ENCODE measurements around the gene PIP5K1B. TPM values are rescaled to one million over a fixed set of nuclear protein-coding genes. Genes with fewer than 3 reads are reported as not detected.

PIP5K1B gene
- total and polyA plus RNA-seq, 2 donors (not counting 1 experiment from before 2014, with no cell fraction given) = 11.8 to 24.1 TPM

DNA sequence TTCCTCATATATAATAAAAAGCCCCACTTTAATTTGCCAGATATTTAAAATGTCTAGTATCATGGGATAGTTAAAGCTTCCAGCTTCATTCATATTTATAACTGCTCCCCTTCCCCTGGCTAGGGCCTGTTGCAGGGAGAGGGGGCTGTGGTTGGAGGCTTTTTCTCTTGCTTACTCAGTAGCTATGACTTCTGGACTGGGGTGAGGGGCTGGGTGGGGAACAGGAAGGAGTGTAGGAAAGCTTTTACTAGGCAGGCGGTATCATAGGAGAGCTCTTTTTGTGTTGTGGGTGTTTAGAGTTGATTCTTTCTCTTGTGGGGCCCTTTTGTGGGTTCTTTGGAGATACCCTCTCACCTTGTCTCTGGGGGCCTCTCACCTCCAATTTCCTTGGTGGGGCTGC, 39.4 kb downstream of the PIP5K1B start:
- H3K36me3 ChIP-seq (replicated peaks in 1 of 2; ENCODE audit: control extremely low read depth in 1 of 2, control insufficient read depth in 1 of 2, extremely low read depth in 1 of 2, insufficient read depth in 2 of 2, low read length in 1 of 2) = peaks cover 0 to 26% of the 10 kb centered on the region in 2 experiments
- intact Hi-C loops (cut with micrococcal nuclease) = loop anchor here (5.0 kb wide), 1 partner anchor 37 kb away; the partner anchor contains the start of gene PIP5K1B
- no peaks in the 10 kb centered on the region for H3K9me3 ChIP-seq (ENCODE audit: control extremely low read depth in 1 of 3, control insufficient read depth in 2 of 3, insufficient read depth in 1 of 3, low read length in 2 of 3)
- no peak for TF ChIP-seq EZH2 (IDR thresholded peaks at IDR 0.05; ENCODE audit: borderline replicate concordance, insufficient read depth, low read depth, low read length, poor library complexity, severe bottlenecking)
- TF ChIP-seq, protein P1, sequence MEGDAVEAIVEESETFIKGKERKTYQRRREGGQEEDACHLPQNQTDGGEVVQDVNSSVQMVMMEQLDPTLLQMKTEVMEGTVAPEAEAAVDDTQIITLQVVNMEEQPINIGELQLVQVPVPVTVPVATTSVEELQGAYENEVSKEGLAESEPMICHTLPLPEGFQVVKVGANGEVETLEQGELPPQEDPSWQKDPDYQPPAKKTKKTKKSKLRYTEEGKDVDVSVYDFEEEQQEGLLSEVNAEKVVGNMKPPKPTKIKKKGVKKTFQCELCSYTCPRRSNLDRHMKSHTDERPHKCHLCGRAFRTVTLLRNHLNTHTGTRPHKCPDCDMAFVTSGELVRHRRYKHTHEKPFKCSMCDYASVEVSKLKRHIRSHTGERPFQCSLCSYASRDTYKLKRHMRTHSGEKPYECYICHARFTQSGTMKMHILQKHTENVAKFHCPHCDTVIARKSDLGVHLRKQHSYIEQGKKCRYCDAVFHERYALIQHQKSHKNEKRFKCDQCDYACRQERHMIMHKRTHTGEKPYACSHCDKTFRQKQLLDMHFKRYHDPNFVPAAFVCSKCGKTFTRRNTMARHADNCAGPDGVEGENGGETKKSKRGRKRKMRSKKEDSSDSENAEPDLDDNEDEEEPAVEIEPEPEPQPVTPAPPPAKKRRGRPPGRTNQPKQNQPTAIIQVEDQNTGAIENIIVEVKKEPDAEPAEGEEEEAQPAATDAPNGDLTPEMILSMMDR (IDR thresholded peaks at IDR 0.05) = no peak
- Mint-ChIP-seq H3K27me3 (no peaks in the 10 kb centered on the region), H3K27ac (no peak overlapping the region), H3K9me3 (ENCODE audit: insufficient read depth) (no peaks in the 10 kb centered on the region), H3K4me1 (peaks cover 24% of the 10 kb centered on the region), H3K4me3 (no peak overlapping the region)
- peaks cover 43% of the 10 kb centered on the region for H4K20me1 ChIP-seq (ENCODE audit: control insufficient read depth, insufficient read depth, low read length, poor library complexity, severe bottlenecking)
- no peaks in the 10 kb centered on the region for H3K4me1 ChIP-seq (ENCODE audit: control insufficient read depth in 2 of 2, insufficient read depth in 2 of 2, low read length in 2 of 2)
- no peaks in the 10 kb centered on the region for H3K27me3 ChIP-seq (replicated peaks in 1 of 4; ENCODE audit: control extremely low read depth in 1 of 4, control insufficient read depth in 3 of 4, insufficient read depth in 4 of 4, low read length in 3 of 4)
- H3K9ac ChIP-seq (ENCODE audit: low read length) = no peak overlapping the region
- WGBS (ENCODE audit: insufficient coverage) = 60% methylated on average over 1 of the region's 1 CpG
- ChIA-PET CTCF (interaction anchor here (1.0 to 1.1 kb wide), 2 partner anchors 24 to 44 kb away, joined by 4 read pairs; no protein-coding TSS in a partner anchor), POLR2A (no interaction called here)
- ATAC-seq (ENCODE audit: low read depth) (no peak), DNase-seq (no peak)
- no peak overlapping the region for H3K4me2 ChIP-seq (replicated peaks; ENCODE audit: low read depth, low read length, poor library complexity, severe bottlenecking)
- H2AFZ ChIP-seq (ENCODE audit: insufficient read depth, low read depth, low read length, poor library complexity, severe bottlenecking) = no peak overlapping the region
- no peak overlapping the region for H3K27ac ChIP-seq (ENCODE audit: low read length in 2 of 2)
- H3K79me2 ChIP-seq (ENCODE audit: control insufficient read depth, insufficient read depth, low read length) = peaks cover 64% of the 10 kb centered on the region
- H3K4me3 ChIP-seq (ENCODE audit: control extremely low read depth in 1 of 5, extremely low read depth in 1 of 5, insufficient read depth in 1 of 5, low read depth in 2 of 5, low read length in 4 of 5) = no peak overlapping the region

DNA sequence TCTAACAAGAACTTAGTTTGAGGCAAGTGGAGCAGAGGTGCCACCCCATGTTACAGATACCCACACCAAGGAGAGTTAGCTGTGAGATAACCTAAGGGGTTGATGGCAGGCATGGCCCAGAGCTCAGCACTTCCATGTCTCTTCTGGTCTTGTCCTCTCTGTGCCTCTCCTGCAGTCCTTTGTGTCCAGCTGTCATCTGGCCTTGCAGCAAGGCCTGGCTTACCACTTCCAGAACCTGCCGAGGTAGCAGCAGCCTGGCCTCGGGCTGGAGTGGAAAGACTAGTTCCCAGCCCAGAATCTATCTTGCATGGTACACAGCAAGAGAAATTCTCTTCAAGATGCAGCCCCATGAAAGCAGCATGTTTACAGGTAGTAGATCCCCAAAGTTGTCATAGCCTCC, 41.5 kb downstream of the PIP5K1B start:
- ChIA-PET POLR2A (no interaction called here), CTCF (no interaction called here)
- intact Hi-C loops (cut with micrococcal nuclease) = no loop called here
- Histone ChIP-seq H2AFZ (ENCODE audit: insufficient read depth, low read depth, low read length, poor library complexity, severe bottlenecking) (no peak overlapping the region), H3K4me3 (ENCODE audit: control extremely low read depth in 1 of 5, extremely low read depth in 1 of 5, insufficient read depth in 1 of 5, low read depth in 2 of 5, low read length in 4 of 5) (no peak overlapping the region), H3K9ac (ENCODE audit: low read length) (no peak overlapping the region), H3K4me1 (ENCODE audit: control insufficient read depth in 2 of 2, insufficient read depth in 2 of 2, low read length in 2 of 2) (no peaks in the 10 kb centered on the region), H3K4me2 (replicated peaks; ENCODE audit: low read depth, low read length, poor library complexity, severe bottlenecking) (no peak overlapping the region), H3K27me3 (replicated peaks in 1 of 4; ENCODE audit: control extremely low read depth in 1 of 4, control insufficient read depth in 3 of 4, insufficient read depth in 4 of 4, low read length in 3 of 4) (no peaks in the 10 kb centered on the region), H3K36me3 (replicated peaks in 1 of 2; ENCODE audit: control extremely low read depth in 1 of 2, control insufficient read depth in 1 of 2, extremely low read depth in 1 of 2, insufficient read depth in 2 of 2, low read length in 1 of 2) (peaks cover 0 to 21% of the 10 kb centered on the region in 2 experiments), H3K9me3 (ENCODE audit: control extremely low read depth in 1 of 3, control insufficient read depth in 2 of 3, insufficient read depth in 1 of 3, low read length in 2 of 3) (no peaks in the 10 kb centered on the region), H4K20me1 (ENCODE audit: control insufficient read depth, insufficient read depth, low read length, poor library complexity, severe bottlenecking) (peaks cover 40% of the 10 kb centered on the region), H3K27ac (ENCODE audit: low read length in 2 of 2) (no peak overlapping the region), H3K79me2 (ENCODE audit: control insufficient read depth, insufficient read depth, low read length) (peaks cover 55% of the 10 kb centered on the region)
- Mint-ChIP-seq H3K27ac (no peak overlapping the region), H3K9me3 (ENCODE audit: insufficient read depth) (no peaks in the 10 kb centered on the region), H3K4me1 (peaks cover 21% of the 10 kb centered on the region), H3K4me3 (no peak overlapping the region), H3K27me3 (no peaks in the 10 kb centered on the region)
- TF ChIP-seq, protein P1 (IDR thresholded peaks at IDR 0.05) = no peak
- 98% methylated on average over 2 of the region's 2 CpGs for WGBS (ENCODE audit: insufficient coverage)
- DNase-seq (no peak), ATAC-seq (ENCODE audit: low read depth) (no peak)

Data from B cell (primary cell).